Stomach smooth muscle (tissue), 2 donors: ENCODE measurements around the gene RPTOR.

Experiments used
- H3K27ac ChIP-seq: one replicate; pipeline ENCODE4 v1.7.0; 2013; ENCODE audit warnings: mild to moderate bottlenecking, low read length, inconsistent platforms
- H3K27me3 ChIP-seq, 2 donors: one replicate each; pipeline ENCODE4 v1.7.0; 2013; ENCODE audit warnings: low read length in 2 of 2; ENCODE audit not compliant: insufficient read depth in 2 of 2, control insufficient read depth in 1 of 2
- H3K36me3 ChIP-seq, 2 donors: one replicate each; pipeline ENCODE4 v1.7.0; 2013; ENCODE audit warnings: low read length in 2 of 2; ENCODE audit not compliant: control insufficient read depth in 2 of 2, insufficient read depth in 2 of 2
- H3K4me1 ChIP-seq: one replicate; pipeline ENCODE4 v1.7.0; 2013; ENCODE audit warnings: low read length; ENCODE audit not compliant: control insufficient read depth, insufficient read depth
- H3K4me3 ChIP-seq, 2 donors: one replicate each; pipeline ENCODE4 v1.7.0; 2013; ENCODE audit warnings: low read length in 2 of 2
- H3K9ac ChIP-seq, 2 donors: one replicate each; pipeline ENCODE4 v1.7.0; 2013; ENCODE audit warnings: low read length in 2 of 2, mild to moderate bottlenecking in 1 of 2
- H3K9me3 ChIP-seq, 2 donors: one replicate each; pipeline ENCODE4 v1.7.0; 2013; ENCODE audit warnings: low read length in 2 of 2; ENCODE audit not compliant: control insufficient read depth in 2 of 2
- donor health status: healthy.
- donor health status: Pancreatic carcinoma.

RPTOR gene

DNA sequence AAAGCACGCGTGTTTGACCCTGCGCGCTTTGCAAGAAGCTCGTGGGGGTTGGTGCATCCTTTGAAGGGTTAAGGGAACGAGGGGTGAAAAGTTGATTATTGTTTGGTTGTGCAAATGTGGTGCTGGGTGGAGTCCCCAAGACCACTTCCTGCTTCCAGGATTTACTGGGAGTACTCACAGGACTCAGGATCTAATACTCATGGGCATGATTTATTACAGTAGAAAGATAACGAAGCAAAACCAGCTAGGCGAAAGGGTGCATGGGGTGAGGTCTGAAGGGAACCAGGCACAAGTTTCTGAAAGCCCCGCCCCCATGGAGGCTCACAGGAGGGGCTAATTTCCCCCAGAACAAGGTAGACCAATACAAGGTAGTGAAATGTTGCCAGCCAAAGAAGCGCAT, 58.8 kb downstream of the RPTOR start:
- Histone ChIP-seq H3K27me3 (no peaks in the 10 kb centered on the region), H3K36me3 (peaks cover 0 to under 1% of the 10 kb centered on the region in 2 donors), H3K9me3 (no peaks in the 10 kb centered on the region), H3K4me3 (no peak overlapping the region), H3K27ac (no peak overlapping the region), H3K9ac (no peak overlapping the region), H3K4me1 (peaks cover 9% of the 10 kb centered on the region)

DNA sequence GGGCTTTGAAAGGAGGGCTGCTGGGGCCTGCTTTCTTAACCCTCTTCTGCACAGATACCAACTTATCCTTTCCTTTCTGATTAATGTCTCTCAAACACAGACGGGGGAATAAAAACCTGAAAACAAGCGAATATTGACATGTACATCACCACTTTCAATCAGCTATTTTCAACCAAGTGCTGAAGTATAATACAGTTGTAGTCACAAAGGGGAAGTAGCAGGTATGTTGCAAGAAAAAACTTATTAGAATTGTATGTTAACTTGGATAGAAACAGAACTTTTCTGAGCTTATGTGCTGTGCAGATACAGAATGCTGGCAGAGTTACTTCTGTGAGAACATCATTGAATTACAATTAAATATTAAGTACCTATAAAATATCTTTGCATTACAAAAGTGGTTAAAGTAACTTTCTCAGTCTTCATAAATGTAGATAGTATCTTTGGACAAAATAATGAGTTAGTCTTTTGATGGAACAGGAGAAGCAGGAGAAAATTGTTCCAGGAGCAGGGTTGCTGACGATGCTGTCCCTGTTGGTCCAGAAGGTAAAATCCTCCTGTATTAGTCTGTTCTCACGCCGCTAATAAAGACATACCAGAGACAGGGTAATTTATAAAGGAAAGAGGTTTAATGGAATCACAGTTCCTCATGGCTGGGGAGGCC, 59.5 kb downstream of the RPTOR start:
- Histone ChIP-seq H3K4me1 (peaks cover 6% of the 10 kb centered on the region), H3K9ac (no peak overlapping the region), H3K27me3 (no peaks in the 10 kb centered on the region), H3K27ac (no peak overlapping the region), H3K4me3 (no peak overlapping the region), H3K36me3 (peaks cover 0 to 2% of the 10 kb centered on the region in 2 donors), H3K9me3 (no peaks in the 10 kb centered on the region)

DNA sequence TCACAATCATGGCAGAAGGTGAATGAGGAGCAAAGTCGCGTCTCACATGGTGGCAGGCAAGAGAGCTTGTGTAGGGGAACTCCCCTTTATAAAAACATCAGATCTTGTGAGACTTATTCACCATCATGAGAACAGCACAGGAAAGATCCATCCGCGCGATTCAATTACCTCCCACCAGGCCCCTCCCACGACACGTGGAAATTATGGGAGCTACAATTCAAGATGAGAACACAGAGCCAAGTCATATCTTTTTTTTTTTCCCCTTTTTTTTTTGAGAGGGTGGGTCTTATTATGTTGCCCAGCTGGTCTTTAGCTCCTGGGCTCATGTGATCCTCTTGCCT, 60.0 kb downstream of the RPTOR start:
- Histone ChIP-seq H3K4me3 (no peak overlapping the region), H3K36me3 (peaks cover 0 to 2% of the 10 kb centered on the region in 2 donors), H3K4me1 (peaks cover 4% of the 10 kb centered on the region), H3K27me3 (no peaks in the 10 kb centered on the region), H3K9ac (no peak overlapping the region), H3K27ac (no peak overlapping the region), H3K9me3 (no peaks in the 10 kb centered on the region)

DNA sequence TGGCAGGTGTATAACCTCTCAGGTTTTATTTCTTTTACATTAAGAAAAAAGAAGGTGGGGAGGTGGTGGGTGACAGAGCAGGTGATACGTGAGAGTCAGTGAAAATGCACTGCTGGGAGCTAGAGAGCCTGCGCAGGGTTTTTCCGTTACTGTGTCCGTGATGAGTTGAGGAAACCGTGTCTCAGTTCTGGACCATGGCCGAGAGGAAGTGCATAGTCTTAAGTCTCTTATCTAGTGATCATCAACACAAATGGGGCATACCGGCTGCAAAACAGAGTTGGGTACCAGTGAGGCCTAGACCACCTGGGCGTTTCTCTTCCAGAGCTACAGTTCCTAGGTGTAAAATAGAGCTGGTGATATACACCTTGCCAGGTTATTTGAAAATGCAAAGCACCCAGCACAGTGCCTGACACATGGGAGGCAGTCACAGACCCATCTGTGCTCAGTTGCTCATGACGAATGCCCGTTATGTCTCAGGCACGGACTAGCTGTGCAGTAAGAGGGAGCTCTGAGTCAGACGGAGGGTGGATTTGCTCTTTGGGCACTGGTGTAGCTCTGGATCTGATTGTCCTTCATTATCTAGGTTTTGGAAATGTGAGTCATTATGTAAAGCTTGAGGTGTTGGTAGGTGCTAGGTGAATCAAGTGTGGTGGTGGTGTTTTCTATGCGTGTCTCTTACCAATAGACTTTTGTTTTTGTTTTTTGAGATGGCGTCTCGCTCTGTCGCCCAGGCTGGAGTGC, 60.9 kb downstream of the RPTOR start:
- Histone ChIP-seq H3K4me1 (peaks cover 4% of the 10 kb centered on the region), H3K9me3 (no peaks in the 10 kb centered on the region), H3K27me3 (no peaks in the 10 kb centered on the region)

DNA sequence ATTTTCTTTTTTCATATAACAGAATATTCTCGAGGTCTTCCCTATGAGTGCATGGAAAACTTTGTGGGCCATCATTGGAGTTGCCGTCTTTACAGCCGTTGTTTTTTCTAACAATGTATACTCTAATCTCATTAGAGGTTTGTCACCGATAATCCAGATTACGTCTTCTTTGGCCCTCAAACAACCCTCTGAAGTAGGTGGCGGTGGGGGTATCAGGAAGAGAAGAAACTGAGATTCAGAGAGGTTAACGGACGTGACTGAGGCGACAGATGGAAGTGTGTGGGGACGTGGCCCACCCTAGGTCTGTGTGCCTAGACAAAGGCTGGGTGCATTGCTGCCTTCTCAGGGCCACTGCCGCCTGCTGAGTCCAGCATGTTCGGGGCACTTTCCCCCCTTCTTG, 63.7 kb downstream of the RPTOR start:
- Histone ChIP-seq H3K4me1 (peaks cover 4% of the 10 kb centered on the region), H3K9ac (no peak overlapping the region), H3K4me3 (no peak overlapping the region), H3K9me3 (no peaks in the 10 kb centered on the region), H3K27ac (no peak overlapping the region), H3K27me3 (no peaks in the 10 kb centered on the region), H3K36me3 (peaks cover 0 to 2% of the 10 kb centered on the region in 2 donors)

More for the DNA sequence above, 60.9 kb downstream of the RPTOR start:
- Histone ChIP-seq H3K36me3 (peaks cover 0 to 2% of the 10 kb centered on the region in 2 donors), H3K27ac (no peak overlapping the region), H3K9ac (no peak overlapping the region), H3K4me3 (no peak overlapping the region)

DNA sequence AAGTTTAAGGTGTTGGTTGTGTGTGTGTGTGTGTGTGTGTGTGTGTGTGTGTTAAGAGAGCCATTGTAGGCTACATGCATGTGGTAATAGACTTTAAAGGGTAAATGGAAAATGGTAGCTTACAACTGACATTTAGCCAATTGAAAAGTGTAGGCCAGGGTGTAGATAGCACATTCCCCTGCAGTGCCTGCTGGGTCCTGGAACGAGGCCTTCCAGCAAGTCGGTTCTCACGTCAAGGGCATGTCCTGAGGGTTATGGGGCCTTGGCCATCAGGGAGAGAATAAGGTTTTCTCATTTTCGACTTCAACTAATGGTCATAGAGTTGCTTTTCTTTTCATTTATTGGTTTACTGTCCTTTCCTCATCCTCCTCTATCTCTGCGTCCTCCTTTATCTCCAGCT, 65.1 kb downstream of the RPTOR start:
- Histone ChIP-seq H3K9ac (no peak overlapping the region), H3K27me3 (no peaks in the 10 kb centered on the region), H3K4me3 (no peak overlapping the region), H3K36me3 (peaks cover 0 to 2% of the 10 kb centered on the region in 2 donors), H3K9me3 (no peaks in the 10 kb centered on the region), H3K4me1 (no peaks in the 10 kb centered on the region), H3K27ac (no peak overlapping the region)

DNA sequence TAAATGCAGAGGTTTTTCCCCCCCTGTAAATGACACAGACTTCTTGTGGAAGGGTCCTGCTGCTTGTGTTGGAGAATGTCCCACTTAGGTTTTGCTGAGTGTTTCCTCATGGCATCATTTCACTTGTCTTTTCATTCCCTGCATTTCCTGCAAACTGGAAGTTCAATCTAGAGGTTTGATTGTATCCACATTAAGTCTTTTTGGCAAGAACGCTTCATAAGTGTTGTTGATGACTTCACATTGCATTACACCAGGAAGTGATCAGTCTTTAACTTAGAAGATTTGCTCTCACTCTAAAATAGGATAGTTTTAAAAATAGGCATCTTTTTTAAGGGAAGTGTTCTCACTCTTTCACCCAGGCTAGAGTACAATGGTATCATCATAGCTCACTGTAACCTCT, 67.2 kb downstream of the RPTOR start:
- Histone ChIP-seq H3K27ac (no peak overlapping the region), H3K27me3 (no peaks in the 10 kb centered on the region), H3K4me3 (no peak overlapping the region), H3K9me3 (no peaks in the 10 kb centered on the region), H3K4me1 (no peaks in the 10 kb centered on the region), H3K36me3 (peaks cover 0 to 2% of the 10 kb centered on the region in 2 donors), H3K9ac (no peak overlapping the region)

DNA sequence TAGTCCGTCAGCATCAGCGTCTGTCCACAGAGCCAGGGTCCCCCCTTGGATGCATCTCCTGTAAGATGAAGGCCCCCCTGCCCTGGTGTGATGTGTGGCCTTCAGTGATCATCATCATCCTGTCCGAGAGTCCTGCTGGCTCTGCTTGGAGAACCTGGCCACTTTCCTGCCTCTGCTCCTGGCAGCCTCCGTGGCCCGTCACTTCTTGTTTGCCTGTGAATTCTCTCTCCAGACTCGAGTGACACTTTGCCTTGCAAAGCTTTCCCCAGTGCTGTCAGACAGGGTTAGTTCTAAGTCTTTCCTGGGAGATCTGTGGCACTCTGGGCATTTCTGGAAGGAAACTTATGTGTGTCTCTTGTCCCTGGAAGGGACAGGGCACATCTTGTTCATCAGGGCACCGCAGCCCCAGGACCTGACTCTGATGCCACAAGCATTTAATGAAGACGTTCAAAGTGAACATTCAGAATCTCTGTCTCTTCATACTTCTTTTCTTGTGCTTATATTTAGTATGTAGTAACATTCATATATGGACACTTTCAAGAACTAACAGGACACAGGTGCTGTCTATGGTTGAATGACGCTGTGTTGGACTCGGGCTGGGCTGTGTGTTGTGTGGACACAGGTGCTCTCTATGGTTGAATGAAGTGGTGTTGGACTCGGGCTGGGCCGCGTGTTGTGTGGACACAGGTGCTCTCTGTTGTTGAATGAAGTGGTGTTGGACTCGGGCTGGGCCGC, 68.5 kb downstream of the RPTOR start:
- Histone ChIP-seq H3K27me3 (no peaks in the 10 kb centered on the region), H3K4me3 (no peak overlapping the region), H3K27ac (no peak overlapping the region), H3K36me3 (peaks cover 0 to 2% of the 10 kb centered on the region in 2 donors), H3K9ac (no peak overlapping the region), H3K9me3 (no peaks in the 10 kb centered on the region), H3K4me1 (no peaks in the 10 kb centered on the region)

DNA sequence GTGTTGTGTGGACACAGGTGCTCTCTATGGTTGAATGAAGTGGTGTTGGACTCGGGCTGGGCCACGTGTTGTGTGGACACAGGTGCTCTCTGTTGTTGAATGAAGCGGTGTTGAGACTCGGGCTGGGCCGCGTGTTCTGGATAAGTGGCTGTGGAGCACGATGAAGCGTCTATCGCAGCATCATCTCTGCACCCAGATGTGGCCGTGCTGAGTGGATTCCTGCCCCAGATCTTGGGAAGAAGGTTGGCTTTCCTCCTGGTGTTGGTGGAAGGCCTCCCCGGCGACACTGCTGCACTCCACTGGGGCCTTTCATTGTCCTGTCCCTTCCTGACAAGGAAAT, 69.1 kb downstream of the RPTOR start:
- no peaks in the 10 kb centered on the region for H3K27me3 ChIP-seq
- H3K36me3 ChIP-seq = no peaks in the 10 kb centered on the region
- no peak overlapping the region for H3K9ac ChIP-seq
- H3K4me1 ChIP-seq = no peaks in the 10 kb centered on the region
- H3K9me3 ChIP-seq = no peaks in the 10 kb centered on the region
- H3K4me3 ChIP-seq = no peak overlapping the region
- H3K27ac ChIP-seq = no peak overlapping the region

DNA sequence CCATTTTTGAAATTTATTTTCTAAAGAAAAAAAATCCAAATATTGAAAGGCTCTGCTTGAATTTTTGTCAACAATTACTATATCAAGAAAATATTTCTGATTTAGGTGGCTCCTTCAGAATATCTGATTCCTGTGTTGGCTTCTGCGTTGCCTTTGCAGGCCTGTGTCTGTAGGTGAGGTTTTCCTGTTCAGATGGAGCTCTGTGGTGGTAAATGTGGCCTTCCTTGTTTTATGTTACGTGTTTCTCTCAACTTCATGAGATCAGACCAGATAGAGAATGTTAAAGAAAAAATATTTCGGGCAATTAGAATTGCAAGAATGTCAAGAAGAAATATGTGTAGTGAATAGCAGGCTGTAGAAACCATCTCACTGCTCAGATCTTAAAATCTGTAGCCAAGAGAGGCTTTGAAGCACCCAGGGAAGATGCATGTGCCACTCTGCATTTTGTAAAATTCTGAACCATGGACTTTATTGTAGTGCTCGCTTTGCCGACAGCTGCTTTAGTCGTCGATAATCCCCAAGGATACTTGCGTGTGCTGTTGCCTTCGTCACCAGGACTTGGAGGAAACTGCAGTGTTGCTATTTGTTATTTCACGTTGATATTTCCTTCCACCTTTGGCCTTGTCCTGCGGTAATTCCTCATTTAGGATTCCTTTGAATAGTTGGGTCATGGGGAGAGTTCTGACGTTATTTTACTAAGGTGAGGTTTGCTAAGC, 69.9 kb downstream of the RPTOR start:
- Histone ChIP-seq H3K27ac (no peak overlapping the region), H3K27me3 (no peaks in the 10 kb centered on the region), H3K4me3 (no peak overlapping the region), H3K9me3 (no peaks in the 10 kb centered on the region), H3K4me1 (no peaks in the 10 kb centered on the region), H3K9ac (no peak overlapping the region), H3K36me3 (no peaks in the 10 kb centered on the region)
